AG04450 (cell line): ENCODE data around the gene ULBP2. TPM values are rescaled to one million over a fixed set of nuclear protein-coding genes. Genes with fewer than 3 reads are reported as not detected.
"Not testable (repeated sequence)": the region's sequence is repeated elsewhere in the genome, so short reads cannot be mapped to it uniquely, and the experiment has no call there.

Experiments
- CTCF ChIA-PET: fragments of 300-600, 350-600 bp; formaldehyde crosslinking; extraction: SDS; loops from one replicate; lab custom pipeline; 2022; ENCODE audit warnings: antibody characterized with exemption, inconsistent platforms; lab: Charles Lee
- POLR2A ChIA-PET: fragments of 350-600 bp; formaldehyde crosslinking; extraction: SDS; loops from one replicate; lab custom pipeline; 2021; ENCODE audit warnings: antibody characterized with exemption, inconsistent platforms; lab: Yijun Ruan, JAX
- DNase-seq: peaks from one replicate; pipeline ENCODE4 v3.0.0-alpha.2; 2011; ENCODE audit warnings: low read depth, low spot score
- H3K27ac ChIP-seq: one replicate; pipeline ENCODE4 v1.5.1; 2012; ENCODE audit warnings: low read depth, low read length, control low read depth
- H3K27me3 ChIP-seq: one replicate; pipeline ENCODE4 v1.6.0; 2012; ENCODE audit warnings: low read length; ENCODE audit not compliant: control insufficient read depth, insufficient read depth
- H3K4me3 ChIP-seq: 2 replicates; pipeline ENCODE4 v1.5.1; 2011; ENCODE audit warnings: mild to moderate bottlenecking, low read depth, low read length, control low read depth
- H3K9me3 ChIP-seq: 2 replicates; pipeline ENCODE4 v1.5.1; 2012; ENCODE audit warnings: low read length; ENCODE audit not compliant: control insufficient read depth, insufficient read depth
- CTCF ChIP-seq: IDR thresholded peaks from 2 replicates; pipeline ENCODE4 v1.5.1; 2011; ENCODE audit warnings: low read depth, low read length, control low read depth, inconsistent platforms
- polyA plus RNA-seq: library from polyadenylated mRNA; depleted of rRNA; stranded (reverse); fragments of >200 nt; gene quantifications from 2 replicates; pipeline ENCODE4 v1.2.3, GENCODE V29; 2011

Gene ULBP2
- polyA plus RNA-seq, 1 experiment = 7.9 TPM

DNA sequence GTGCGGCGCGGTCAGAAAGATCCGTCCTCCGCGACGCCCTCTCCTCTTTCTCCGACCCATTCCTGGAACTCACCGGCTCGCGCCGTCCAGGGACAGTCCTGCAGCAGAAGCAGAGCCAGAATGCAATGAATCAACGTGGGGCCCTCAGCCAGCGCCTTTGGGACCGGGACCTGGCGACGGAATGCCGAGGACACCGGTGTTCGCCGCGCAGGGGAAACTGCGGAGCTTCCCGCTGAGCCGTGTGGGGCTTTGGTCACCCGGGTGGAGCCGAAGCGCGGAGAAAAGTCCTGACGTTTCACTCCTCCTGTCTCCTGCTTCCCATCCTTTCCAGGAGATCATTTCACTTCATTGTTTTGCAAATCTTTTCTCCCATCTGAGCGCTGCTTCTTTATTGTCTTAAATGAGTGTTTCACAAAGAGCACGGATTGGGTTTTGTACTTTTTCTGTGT lies 48.4 kb downstream of the ULBP2 start:
- no peak overlapping the region for H3K4me3 ChIP-seq

DNA sequence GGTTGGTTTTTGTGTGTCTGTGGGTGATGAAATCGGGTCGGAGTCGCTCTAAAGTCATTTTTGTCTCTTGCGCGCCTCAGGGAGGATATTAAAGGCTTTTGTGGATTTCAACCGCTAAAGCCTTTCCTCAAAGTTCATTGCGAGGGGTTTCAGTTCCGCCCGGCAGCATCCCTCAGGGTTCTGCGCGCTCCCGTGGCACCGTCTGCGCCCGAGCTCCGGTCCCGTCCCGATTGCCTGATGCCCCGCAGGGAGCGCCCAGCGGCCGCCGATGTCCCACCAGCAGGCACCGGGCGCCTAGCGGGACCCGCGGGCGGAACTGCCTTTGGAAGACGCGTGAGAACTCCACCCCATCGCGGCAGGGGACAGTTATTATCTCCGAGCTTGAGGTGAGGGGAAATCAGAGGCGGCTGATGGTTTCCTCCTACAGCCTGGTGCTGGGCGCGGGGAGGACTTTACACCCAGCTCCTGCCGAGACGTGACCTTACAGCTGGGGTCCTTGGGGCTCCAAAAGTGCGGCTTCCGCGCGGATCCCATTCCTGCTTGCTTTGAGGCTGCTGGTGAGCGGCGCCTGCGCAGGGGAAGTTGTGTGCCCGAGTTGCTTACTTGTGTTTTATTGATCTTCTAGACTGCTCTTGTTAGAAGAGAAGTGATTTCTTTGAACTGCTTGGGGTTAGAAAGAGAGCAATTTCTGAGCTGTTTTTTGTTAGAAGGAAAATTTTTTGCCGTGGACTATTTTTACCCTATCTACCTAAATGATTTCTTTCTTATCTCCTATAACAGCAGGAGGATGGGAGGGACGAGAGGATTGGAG lies 49.1 kb downstream of the ULBP2 start:
- ChIA-PET POLR2A (no interaction called here), CTCF (no interaction called here)
- no peak overlapping the region for H3K27ac ChIP-seq
- no peak for TF ChIP-seq CTCF
- H3K4me3 ChIP-seq = peak overlapping the region; percentile 29
- H3K27me3 ChIP-seq = peaks cover 79% of the 10 kb centered on the region
- DNase-seq = no peak
- peaks cover 11% of the 10 kb centered on the region for H3K9me3 ChIP-seq

More for the DNA sequence above, 48.4 kb downstream of the ULBP2 start:
- Histone ChIP-seq H3K9me3 (peaks cover 11% of the 10 kb centered on the region), H3K27me3 (peaks cover 79% of the 10 kb centered on the region), H3K27ac (no peak overlapping the region)
- POLR2A ChIA-PET = no interaction called here
- CTCF ChIA-PET = no interaction called here
- no peak for DNase-seq
- TF ChIP-seq CTCF = no peak

DNA sequence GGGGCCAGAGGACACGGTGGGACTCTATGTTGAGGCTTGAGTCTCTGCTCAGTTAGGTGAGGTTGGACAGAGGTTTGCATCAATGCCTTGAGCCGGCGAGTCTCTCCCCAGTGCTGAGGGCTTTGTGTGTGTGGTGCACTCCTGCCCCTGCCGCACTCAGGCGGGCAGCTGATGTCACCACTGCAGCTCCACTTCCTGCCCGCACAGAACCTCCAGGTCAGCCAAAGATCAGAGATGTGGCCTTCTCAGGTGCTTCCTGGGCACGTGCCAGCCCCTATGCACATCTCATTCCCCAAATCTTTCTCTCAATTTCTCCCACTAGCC lies 49.6 kb downstream of the ULBP2 start:
- Histone ChIP-seq H3K27me3 (peaks cover 76% of the 10 kb centered on the region), H3K9me3 (peaks cover 11% of the 10 kb centered on the region)
- ChIA-PET POLR2A (interaction anchor here (0.7 kb wide), 1 partner anchor 24 kb away, joined by 5 read pairs; no protein-coding TSS in a partner anchor), CTCF (interaction anchor here (0.9 kb wide), 1 partner anchor 25 kb away, joined by 3 read pairs; no protein-coding TSS in a partner anchor)
- DNase-seq, H3K27ac ChIP-seq, H3K4me3 ChIP-seq: not testable (repeated sequence)

DNA sequence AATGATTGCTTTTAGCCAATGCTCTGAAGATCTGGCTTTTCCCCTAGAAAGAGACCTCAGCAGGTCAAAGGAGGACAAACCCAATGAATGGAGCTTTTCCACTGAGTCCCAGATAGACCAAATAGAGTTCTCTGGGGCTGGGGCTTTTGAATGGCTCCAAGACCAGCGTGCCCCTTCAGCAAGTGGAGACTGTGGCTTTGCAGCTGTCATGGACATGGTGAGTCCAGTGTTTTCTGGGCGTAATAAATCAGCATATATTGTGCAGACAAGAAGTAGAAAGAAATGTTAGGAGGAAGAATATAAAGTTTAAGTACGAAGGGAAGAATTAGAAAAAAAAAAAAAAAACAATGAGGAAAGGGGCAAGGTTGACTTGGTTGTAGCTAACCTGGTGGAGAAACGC lies 50.0 kb downstream of the ULBP2 start:
- Histone ChIP-seq H3K4me3 (no peak overlapping the region), H3K27ac (no peak overlapping the region), H3K27me3 (peaks cover 72% of the 10 kb centered on the region), H3K9me3 (peaks cover 11% of the 10 kb centered on the region)
- CTCF ChIA-PET = interaction anchor here (0.9 kb wide), 1 partner anchor 25 kb away, joined by 3 read pairs; no protein-coding TSS in a partner anchor
- no peak for DNase-seq
- POLR2A ChIA-PET = interaction anchor here (0.7 kb wide), 1 partner anchor 25 kb away, joined by 5 read pairs; no protein-coding TSS in a partner anchor
- no peak for TF ChIP-seq CTCF

DNA sequence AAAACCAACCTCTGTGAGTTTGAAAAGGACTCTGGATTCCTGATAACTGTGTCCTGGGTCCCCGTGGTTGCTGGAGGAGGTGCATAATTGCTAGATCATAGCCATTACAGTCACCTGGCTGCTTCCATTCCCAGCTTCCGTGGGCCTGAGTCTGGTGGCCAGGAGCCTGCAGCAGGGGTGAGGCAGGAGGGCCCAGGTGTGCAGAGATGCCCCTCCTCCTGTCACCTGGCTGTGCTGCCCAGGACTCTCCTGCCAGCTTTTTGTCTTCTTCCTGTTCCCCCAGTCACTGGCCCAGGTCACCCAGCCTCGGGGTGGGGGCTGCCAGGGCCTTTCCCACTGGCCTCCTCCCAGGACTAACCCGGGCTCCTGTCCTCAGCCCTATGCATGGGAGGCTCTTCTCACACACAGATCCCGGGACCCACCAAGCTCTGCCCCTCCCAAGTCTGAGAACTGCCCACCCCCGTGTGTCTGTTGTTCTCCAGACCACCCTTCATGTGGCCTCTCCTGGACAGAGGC lies 53.5 kb downstream of the ULBP2 start:
- DNase-seq = no peak
- Histone ChIP-seq H3K9me3 (no peaks in the 10 kb centered on the region), H3K27ac (no peak overlapping the region), H3K27me3 (peaks cover 60% of the 10 kb centered on the region), H3K4me3 (no peak overlapping the region)
- ChIA-PET POLR2A (no interaction called here), CTCF (no interaction called here)
- no peak for TF ChIP-seq CTCF
